A549 treated with CpdA at 1 μM for 4 hours (cell line): Measurements from ENCODE around the gene MS4A18. TPM values are rescaled to one million over a fixed set of nuclear protein-coding genes. Genes with fewer than 3 reads are reported as not detected.

Experiments used
- total RNA-seq: library from RNA; stranded (reverse); fragments of 200-300 nt; extraction: Qiagen RNA extraction; gene quantifications from 5 replicates; pipeline ENCODE4 v1.2.3, GENCODE V29; 2022; ENCODE audit warnings: low read depth

The MS4A18 gene
- total RNA-seq, result not detected in 5 replicates

DNA sequence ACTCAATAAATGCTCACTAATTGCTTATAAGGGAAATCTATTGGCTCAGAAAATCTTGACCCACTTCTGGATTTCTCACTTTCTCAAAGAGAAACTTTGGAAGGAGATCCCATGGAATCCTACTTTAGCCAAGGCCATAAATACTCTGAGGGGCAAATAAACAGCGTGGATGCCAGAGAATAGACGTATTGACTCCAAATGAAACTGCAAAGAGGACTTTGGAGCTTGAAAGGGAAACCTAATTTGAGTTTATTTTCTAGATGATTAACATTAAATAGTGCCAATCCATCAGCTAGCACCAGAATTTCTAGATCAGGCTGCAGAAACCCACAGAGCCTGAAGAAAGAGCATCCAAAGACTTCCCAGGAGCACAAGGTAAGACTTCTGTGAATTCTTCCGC lies at the start of gene MS4A18:
Gene MS4A18 (plus strand): TSS at position 301 of the 400 bp plus-strand sequence.

DNA sequence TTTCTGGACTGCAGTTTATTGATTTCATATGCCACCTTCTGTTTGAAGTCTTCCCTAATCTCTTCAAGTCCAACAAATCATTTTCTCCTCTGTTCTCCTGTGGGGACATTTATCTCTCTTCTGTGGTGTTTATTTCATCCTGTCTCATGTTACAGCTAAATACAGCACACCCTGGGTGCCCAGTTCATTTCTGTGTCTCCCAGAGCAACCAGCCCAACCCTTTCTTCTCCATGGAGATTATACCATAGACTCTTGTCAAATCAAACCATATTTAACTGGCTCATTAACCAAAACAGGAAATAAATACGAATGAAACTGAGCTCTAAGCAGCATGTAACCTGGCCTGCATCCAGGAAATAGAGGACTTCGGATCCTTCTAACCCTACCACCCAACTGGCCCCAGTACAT lies 25.2 kb upstream of the MS4A18 start, which contains the start of gene MS4A8:
Gene MS4A8 (plus strand): TSS at position 329 of the 408 bp plus-strand sequence. CDS start 1,249 bp downstream, outside the sequence.

GRCh38 chr11:60756307-60757032 lies 31.9 kb downstream of the MS4A18 start, which contains the start of gene MS4A15:
Gene MS4A15 (plus strand): TSS chr11:60756867. CDS start chr11:60763734, 6,867 bp downstream.

GRCh38 chr11:60785136-60785535 lies 60.6 kb downstream of the MS4A18 start, which contains the start of gene MS4A10:
Gene MS4A10 (plus strand): TSS chr11:60785333. CDS start chr11:60790336, 5,003 bp downstream.

Other genes starting within 250 kb of the MS4A18 start
- gene MS4A12, start 231.9 kb upstream of the MS4A18 start, total RNA-seq, result not detected in 5 replicates
- not detected in 5 replicates for gene MS4A13, start 209.3 kb upstream of the MS4A18 start, total RNA-seq
- not detected in 5 replicates for gene MS4A8, start 25.1 kb upstream of the MS4A18 start, total RNA-seq
- not detected in 5 replicates for gene MS4A15, start 32.1 kb downstream of the MS4A18 start, total RNA-seq
- not detected in 5 replicates for gene MS4A10, start 60.6 kb downstream of the MS4A18 start, total RNA-seq
- 83.6 to 113 TPM (median 100 TPM) in 5 replicates for gene CCDC86, start 117.4 kb downstream of the MS4A18 start, total RNA-seq
- gene PTGDR2, start 131.2 kb downstream of the MS4A18 start, total RNA-seq, result 0.04 to 0.08 TPM in 2 of 5 replicates, not detected in the others
- gene ZP1, start 142.8 kb downstream of the MS4A18 start, total RNA-seq, result 0.11 to 0.23 TPM (median 0.16 TPM) in 4 of 5 replicates, not detected in the other
- 161 to 201 TPM (median 198 TPM) in 5 replicates for gene PRPF19, start 181.9 kb downstream of the MS4A18 start, total RNA-seq
- gene TMEM109, start 189.4 kb downstream of the MS4A18 start, total RNA-seq, result 99.5 to 133 TPM (median 128 TPM) in 5 replicates
- gene TMEM132A, start 199.7 kb downstream of the MS4A18 start, total RNA-seq, result 124 to 192 TPM (median 185 TPM) in 5 replicates
- not detected in 5 replicates for gene SLC15A3, start 227.5 kb downstream of the MS4A18 start, total RNA-seq
- 0.10 to 0.64 TPM (median 0.27 TPM) in 5 replicates for gene CD6, start 247.0 kb downstream of the MS4A18 start, total RNA-seq